Prostate gland (tissue), 2 donors: Measurements from ENCODE around the gene MUL1.

Experiments
- POLR2AphosphoS5 ChIP-seq: sonication (generic); formaldehyde crosslinking; IDR thresholded peaks from one replicate; pipeline ENCODE4 v1.6.1; 2017; ENCODE audit warnings: antibody characterized with exemption
- TF ChIP-seq, protein P1 (sequence below), 4 experiments: fragments of 200-600 bp in 2 of 4; fragments of 450-650 bp in 2 of 4; sonication (generic) in 2 of 4; IDR thresholded peaks; 1 replicate in 3 of 4; 2 replicates in 1 of 4; pipeline ENCODE4 v1.5.1; 2016 to 2019; ENCODE audit warnings: antibody characterized with exemption in 4 of 4, mild to moderate bottlenecking in 2 of 4, moderate library complexity in 2 of 4

DNA sequence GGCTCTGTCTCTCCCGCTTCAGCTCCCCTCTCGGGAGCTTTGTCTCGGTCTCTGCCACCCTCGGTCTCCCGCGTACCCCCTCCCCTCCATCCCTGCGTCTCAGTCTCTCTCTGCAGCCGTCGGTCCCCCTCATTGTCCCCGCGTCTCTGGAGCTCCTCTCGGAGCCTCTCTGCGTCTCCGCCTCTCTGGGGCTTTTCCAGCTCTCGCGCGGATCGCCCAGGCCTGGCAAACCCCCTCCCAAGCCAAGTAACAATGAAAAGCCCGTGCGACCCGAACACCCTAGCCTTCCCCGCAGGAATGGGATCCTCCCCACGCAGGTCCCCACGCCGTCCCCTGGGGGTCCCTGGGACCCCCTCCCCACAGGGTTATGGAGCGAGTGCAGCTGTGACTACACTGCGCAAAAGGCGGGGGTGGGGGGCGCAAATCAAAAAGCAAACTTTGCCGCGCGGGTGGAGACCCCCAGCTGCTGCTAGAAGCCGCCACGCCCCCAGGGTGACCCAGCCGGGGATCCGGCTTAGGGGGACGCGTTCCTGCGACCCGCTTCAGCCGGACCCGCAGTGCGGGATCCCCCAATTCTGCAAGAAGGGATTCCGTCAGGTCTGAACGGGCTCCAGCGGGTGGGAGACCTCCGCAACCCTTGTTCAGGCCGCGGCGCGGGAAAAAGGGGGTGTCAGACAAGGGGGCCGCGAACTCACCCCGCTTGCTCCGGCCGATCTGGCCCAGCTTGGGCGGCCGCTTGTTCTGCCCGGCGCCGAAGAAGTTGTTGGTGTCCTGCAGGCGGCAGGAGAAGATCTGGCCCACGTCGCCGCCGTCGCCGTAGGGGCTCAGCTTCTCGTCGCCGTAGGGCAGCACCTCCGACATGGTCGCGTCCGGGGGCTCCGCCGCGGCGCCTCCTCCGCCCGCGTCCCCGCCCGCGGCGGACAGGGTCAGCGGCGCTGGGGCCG, 23.2 kb downstream of the MUL1 start:
- TF ChIP-seq, protein P1, sequence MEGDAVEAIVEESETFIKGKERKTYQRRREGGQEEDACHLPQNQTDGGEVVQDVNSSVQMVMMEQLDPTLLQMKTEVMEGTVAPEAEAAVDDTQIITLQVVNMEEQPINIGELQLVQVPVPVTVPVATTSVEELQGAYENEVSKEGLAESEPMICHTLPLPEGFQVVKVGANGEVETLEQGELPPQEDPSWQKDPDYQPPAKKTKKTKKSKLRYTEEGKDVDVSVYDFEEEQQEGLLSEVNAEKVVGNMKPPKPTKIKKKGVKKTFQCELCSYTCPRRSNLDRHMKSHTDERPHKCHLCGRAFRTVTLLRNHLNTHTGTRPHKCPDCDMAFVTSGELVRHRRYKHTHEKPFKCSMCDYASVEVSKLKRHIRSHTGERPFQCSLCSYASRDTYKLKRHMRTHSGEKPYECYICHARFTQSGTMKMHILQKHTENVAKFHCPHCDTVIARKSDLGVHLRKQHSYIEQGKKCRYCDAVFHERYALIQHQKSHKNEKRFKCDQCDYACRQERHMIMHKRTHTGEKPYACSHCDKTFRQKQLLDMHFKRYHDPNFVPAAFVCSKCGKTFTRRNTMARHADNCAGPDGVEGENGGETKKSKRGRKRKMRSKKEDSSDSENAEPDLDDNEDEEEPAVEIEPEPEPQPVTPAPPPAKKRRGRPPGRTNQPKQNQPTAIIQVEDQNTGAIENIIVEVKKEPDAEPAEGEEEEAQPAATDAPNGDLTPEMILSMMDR (IDR thresholded peaks at IDR 0.05), result no peak
- TF ChIP-seq POLR2AphosphoS5, result no peak
